ENCODE measurements around the gene SPNS2. TPM values are rescaled to one million over a fixed set of nuclear protein-coding genes. Genes with fewer than 3 reads are reported as not detected.

The SPNS2 gene
- total and polyA plus RNA-seq, 10 of the 15 experiments (the other 5 are each of a cell fraction or from before 2014, with no cell fraction given) = 0.04 to 1.1 (median 0.23) TPM; not detected in 2

DNA sequence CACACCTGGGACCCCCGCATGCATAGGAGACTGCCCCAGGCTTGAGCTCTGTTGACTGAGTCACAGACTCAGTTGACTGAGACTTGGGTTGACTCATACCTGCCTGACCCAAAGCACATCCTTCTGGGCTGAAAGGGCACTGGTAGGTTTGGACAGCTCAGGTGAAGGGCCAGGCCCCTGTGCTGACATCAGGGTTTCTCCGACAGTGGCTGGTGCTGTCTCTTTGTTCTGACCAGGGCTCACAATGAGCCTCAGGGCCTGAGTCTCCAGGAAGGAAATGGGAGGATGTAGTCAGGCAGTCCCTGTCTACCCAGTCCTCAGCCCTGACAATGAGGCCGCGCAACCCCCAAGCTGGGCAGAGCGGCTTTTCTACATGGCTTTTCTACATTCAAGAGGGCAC, 6.5 kb downstream of the SPNS2 start:
- intact Hi-C loops (cut with micrococcal nuclease; ENCODE audit: unreplicated experiment) = no loop called here
- H2AFZ ChIP-seq (ENCODE audit: control insufficient read depth, low read depth, low read length) = no peak overlapping the region
- CTCF ChIA-PET = no interaction called here
- no peak for DNase-seq (ENCODE audit: low read depth, low spot score)
- TF ChIP-seq SPI1 (IDR thresholded peaks at IDR 0.05; ENCODE audit: borderline replicate concordance, insufficient read depth, low read depth, low read length) = no peak
- TF ChIP-seq, protein P1, sequence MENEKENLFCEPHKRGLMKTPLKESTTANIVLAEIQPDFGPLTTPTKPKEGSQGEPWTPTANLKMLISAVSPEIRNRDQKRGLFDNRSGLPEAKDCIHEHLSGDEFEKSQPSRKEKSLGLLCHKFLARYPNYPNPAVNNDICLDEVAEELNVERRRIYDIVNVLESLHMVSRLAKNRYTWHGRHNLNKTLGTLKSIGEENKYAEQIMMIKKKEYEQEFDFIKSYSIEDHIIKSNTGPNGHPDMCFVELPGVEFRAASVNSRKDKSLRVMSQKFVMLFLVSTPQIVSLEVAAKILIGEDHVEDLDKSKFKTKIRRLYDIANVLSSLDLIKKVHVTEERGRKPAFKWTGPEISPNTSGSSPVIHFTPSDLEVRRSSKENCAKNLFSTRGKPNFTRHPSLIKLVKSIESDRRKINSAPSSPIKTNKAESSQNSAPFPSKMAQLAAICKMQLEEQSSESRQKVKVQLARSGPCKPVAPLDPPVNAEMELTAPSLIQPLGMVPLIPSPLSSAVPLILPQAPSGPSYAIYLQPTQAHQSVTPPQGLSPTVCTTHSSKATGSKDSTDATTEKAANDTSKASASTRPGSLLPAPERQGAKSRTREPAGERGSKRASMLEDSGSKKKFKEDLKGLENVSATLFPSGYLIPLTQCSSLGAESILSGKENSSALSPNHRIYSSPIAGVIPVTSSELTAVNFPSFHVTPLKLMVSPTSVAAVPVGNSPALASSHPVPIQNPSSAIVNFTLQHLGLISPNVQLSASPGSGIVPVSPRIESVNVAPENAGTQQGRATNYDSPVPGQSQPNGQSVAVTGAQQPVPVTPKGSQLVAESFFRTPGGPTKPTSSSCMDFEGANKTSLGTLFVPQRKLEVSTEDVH (IDR thresholded peaks at IDR 0.05; ENCODE audit: low read depth, partially characterized antibody) = no peak
- no peak for TF ChIP-seq IKZF2 (IDR thresholded peaks at IDR 0.05)
- no peak for TF ChIP-seq MEF2A (IDR thresholded peaks at IDR 0.05; ENCODE audit: insufficient read depth, low read depth, low read length)
- no peak for TF ChIP-seq REST (IDR thresholded peaks at IDR 0.05; ENCODE audit: low read depth, low read length)
- no peak for TF ChIP-seq SMAD5 (IDR thresholded peaks at IDR 0.05; ENCODE audit: low read depth)
- no peak for TF ChIP-seq ZSCAN29 (IDR thresholded peaks at IDR 0.05)
- H3K4me1 ChIP-seq (ENCODE audit: control insufficient read depth, insufficient read depth, low read length) = peaks cover 6% of the 10 kb centered on the region; the same call in 1 of the 2 replicates
- H4K20me1 ChIP-seq (ENCODE audit: control insufficient read depth, insufficient read depth) = no peaks in the 10 kb centered on the region
- H3K36me3 ChIP-seq (ENCODE audit: control insufficient read depth in 2 of 2, insufficient read depth in 2 of 2, low read length in 1 of 2) = no peaks in the 10 kb centered on the region
- no peak overlapping the region for H3K27ac ChIP-seq (ENCODE audit: control insufficient read depth, insufficient read depth)
- no peaks in the 10 kb centered on the region for H3K79me2 ChIP-seq (ENCODE audit: control insufficient read depth, insufficient read depth, low read length)
- no peak for FAIRE-seq
- H3K27me3 ChIP-seq (replicated peaks in 1 of 2; ENCODE audit: control insufficient read depth in 2 of 2, insufficient read depth in 2 of 2, low read length in 1 of 2) = peaks cover 4 to 8% of the 10 kb centered on the region in 2 experiments
- SMC1A ChIA-PET (ENCODE audit: uncharacterized antibody, unreplicated experiment) = no interaction called here
- RAD21 ChIA-PET (ENCODE audit: unreplicated experiment) = no interaction called here
- in situ Hi-C loops (cut with MboI) = no loop called here
- BruUV-seq (replicated peaks) = no TSS peak
- no peak overlapping the region for H3K9ac ChIP-seq (ENCODE audit: control insufficient read depth, insufficient read depth, low read length)
- 100% methylated on average over 5 of the region's 5 CpGs for WGBS (ENCODE audit: insufficient coverage, insufficient replicate concordance, low lambda C conversion rate, missing lambda C conversion rate)
- POLR2A ChIA-PET = no interaction called here
- no peak overlapping the region for H3K4me3 ChIP-seq
- no peaks in the 10 kb centered on the region for H3K9me3 ChIP-seq (replicated peaks; ENCODE audit: control insufficient read depth, insufficient read depth, low read length)
- no peak overlapping the region for H3K4me2 ChIP-seq (ENCODE audit: control insufficient read depth, insufficient read depth)
- no peak for ATAC-seq
